A549 (cell line): ENCODE results near the gene PEX14. TPM values are rescaled to one million over a fixed set of nuclear protein-coding genes. Genes with fewer than 3 reads are reported as not detected.

Experiments
- ATAC-seq, 2 experiments: fragments of 200-7000 bp in 1 of 2; fragments of >200 bp in 1 of 2; cut with Nextera tagmentation in 1 of 2; cut with Tn5 transposase in 1 of 2; 3 replicates each; pipeline versions ENCODE4 v1.8.0 to v1.9.1; 2018 to 2020; ENCODE audit warnings: mild to moderate bottlenecking in 1 of 2, moderate library complexity in 1 of 2
- CTCF ChIA-PET: fragments of 300-600 bp; sonication (Branson Sonifier 250); formaldehyde crosslinking; extraction: SDS; loops from one replicate; lab custom pipeline; 2021; ENCODE audit warnings: antibody characterized with exemption, inconsistent platforms; lab: Yijun Ruan, JAX
- POLR2A ChIA-PET: fragments of 350-600 bp; formaldehyde crosslinking; extraction: SDS; loops from one replicate; lab custom pipeline; 2021; ENCODE audit warnings: antibody characterized with exemption, inconsistent platforms; lab: Yijun Ruan, JAX
- DNase-seq, 2 experiments: peaks; one replicate each; pipeline versions ENCODE4 v3.0.0 to v3.0.0-alpha.2; 2011 to 2016; ENCODE audit warnings: low read depth in 1 of 2, low spot score in 1 of 2
- FAIRE-seq: peaks from 2 replicates; lab custom pipeline; 2011; peaks lifted over from hg19 to GRCh38; lab: Jason Lieb, UNC
- H3K27ac ChIP-seq, 2 experiments: fragments of >200 bp; sonication (Bioruptor Twin); formaldehyde crosslinking; 3 replicates each; pipeline ENCODE4 v1.5.1; 2016 to 2017
- H3K4me1 ChIP-seq: fragments of >200 bp; sonication (Bioruptor Twin); formaldehyde crosslinking; 3 replicates; pipeline ENCODE4 v1.6.1; 2016
- H3K4me2 ChIP-seq: fragments of >200 bp; sonication (Bioruptor Twin); formaldehyde crosslinking; 3 replicates; pipeline ENCODE4 v1.6.1; 2016
- H3K4me3 ChIP-seq: fragments of >200 bp; sonication (Bioruptor Twin); formaldehyde crosslinking; 3 replicates; pipeline ENCODE4 v1.5.1; 2016
- H3K9me3 ChIP-seq: fragments of >200 bp; sonication (Bioruptor Twin); formaldehyde crosslinking; 3 replicates; pipeline ENCODE4 v1.6.1; 2016
- BHLHE40 ChIP-seq: IDR thresholded peaks from 2 replicates; pipeline ENCODE4 v1.6.1; 2012; ENCODE audit warnings: low read depth, low read length, inconsistent platforms
- CBX2 ChIP-seq: fragments of 200-600 bp; sonication (generic); IDR thresholded peaks from 2 replicates; pipeline ENCODE4 v1.6.1; 2016; ENCODE audit warnings: low read depth, mild to moderate bottlenecking, borderline replicate concordance
- CEBPB ChIP-seq, 2 experiments: fragments of >200 bp in 1 of 2; sonication (Bioruptor Twin) in 1 of 2; formaldehyde crosslinking in 1 of 2; IDR thresholded peaks; 2 replicates each; pipeline ENCODE4 v1.6.1; 2012 to 2016
- CHD4 ChIP-seq: fragments of 200-600 bp; sonication (generic); IDR thresholded peaks from 2 replicates; pipeline ENCODE4 v1.6.1; 2016; ENCODE audit warnings: antibody characterized with exemption, mild to moderate bottlenecking, borderline replicate concordance
- EHF ChIP-seq: fragments of 250-450 bp; sonication (Bioruptor Pico); IDR thresholded peaks from 2 replicates; pipeline ENCODE4 v1.5.0; 2020; ENCODE audit warnings: mild to moderate bottlenecking
- EHMT2 ChIP-seq: fragments of 200-600 bp; sonication (generic); IDR thresholded peaks from 2 replicates; pipeline ENCODE4 v1.6.1; 2016; ENCODE audit warnings: antibody characterized with exemption, low read depth, mild to moderate bottlenecking, moderate library complexity
- ESRRA ChIP-seq: fragments of 150-350 bp; IDR thresholded peaks from 2 replicates; pipeline ENCODE4 v1.6.1; 2014; ENCODE audit warnings: mild to moderate bottlenecking, low read length, borderline replicate concordance
- FOXS1 ChIP-seq: fragments of 250-450 bp; sonication (Bioruptor Pico); IDR thresholded peaks from 2 replicates; pipeline ENCODE4 v1.5.0; 2020; ENCODE audit warnings: mild to moderate bottlenecking, moderate library complexity
- GATA3 ChIP-seq: IDR thresholded peaks from 2 replicates; pipeline ENCODE4 v1.6.1; 2012; ENCODE audit warnings: borderline replicate concordance
- HDAC2 ChIP-seq: fragments of 200-600 bp; sonication (generic); IDR thresholded peaks from 2 replicates; pipeline ENCODE4 v1.6.1; 2016
- HEYL ChIP-seq: fragments of 250-450 bp; sonication (Bioruptor Pico); IDR thresholded peaks from 2 replicates; pipeline ENCODE4 v1.8.0; 2021; ENCODE audit warnings: mild to moderate bottlenecking, moderate library complexity
- HMGXB4 ChIP-seq: fragments of 250-450 bp; sonication (Bioruptor Pico); IDR thresholded peaks from 2 replicates; pipeline ENCODE4 v1.5.0; 2021; ENCODE audit warnings: mild to moderate bottlenecking, moderate library complexity, borderline replicate concordance
- HOXA7 ChIP-seq: fragments of 250-450 bp; sonication (Bioruptor Pico); IDR thresholded peaks from 2 replicates; pipeline ENCODE4 v1.5.0; 2020; ENCODE audit warnings: mild to moderate bottlenecking, moderate library complexity
- HOXB13 ChIP-seq: fragments of 250-450 bp; sonication (Bioruptor Pico); IDR thresholded peaks from 2 replicates; pipeline ENCODE4 v1.5.0; 2020; ENCODE audit warnings: low read depth, mild to moderate bottlenecking, moderate library complexity
- HOXB5 ChIP-seq: fragments of 250-450 bp; sonication (Bioruptor Pico); IDR thresholded peaks from 2 replicates; pipeline ENCODE4 v1.5.0; 2020; ENCODE audit warnings: mild to moderate bottlenecking, moderate library complexity
- JUNB ChIP-seq: fragments of >200 bp; sonication (Bioruptor Twin); formaldehyde crosslinking; IDR thresholded peaks from 2 replicates; pipeline ENCODE4 v1.6.1; 2016
- MAFK ChIP-seq: fragments of 450-650 bp; IDR thresholded peaks from 2 replicates; pipeline ENCODE4 v1.6.1; 2014; ENCODE audit not compliant: partially characterized antibody
- MAZ ChIP-seq: fragments of 150-350 bp; IDR thresholded peaks from 2 replicates; pipeline ENCODE4 v1.6.1; 2014; ENCODE audit warnings: antibody characterized with exemption, low read depth, low read length, borderline replicate concordance
- NPAS2 ChIP-seq: fragments of 250-450 bp; sonication (Bioruptor Pico); IDR thresholded peaks from 2 replicates; pipeline ENCODE4 v1.8.0; 2022; ENCODE audit warnings: mild to moderate bottlenecking, moderate library complexity, borderline replicate concordance
- PHF8 ChIP-seq: fragments of 200-600 bp; sonication (generic); IDR thresholded peaks from 2 replicates; pipeline ENCODE4 v1.6.1; 2016; ENCODE audit warnings: low read depth, mild to moderate bottlenecking, antibody characterized with exemption, moderate library complexity, borderline replicate concordance
- POLR2A ChIP-seq: IDR thresholded peaks from 2 replicates; pipeline ENCODE4 v1.6.1; 2012; ENCODE audit warnings: mild to moderate bottlenecking, low read length
- RARB ChIP-seq: fragments of 250-450 bp; sonication (Bioruptor Pico); IDR thresholded peaks from 2 replicates; pipeline ENCODE4 v1.8.0; 2021; ENCODE audit warnings: mild to moderate bottlenecking, moderate library complexity
- RFX5 ChIP-seq: fragments of 450-650 bp; IDR thresholded peaks from 2 replicates; pipeline ENCODE4 v1.7.1; 2014; ENCODE audit warnings: antibody characterized with exemption, mild to moderate bottlenecking, moderate library complexity
- RNF2 ChIP-seq: fragments of 200-600 bp; sonication (generic); IDR thresholded peaks from 2 replicates; pipeline ENCODE4 v1.6.1; 2016; ENCODE audit warnings: low read depth, mild to moderate bottlenecking, antibody characterized with exemption, moderate library complexity, borderline replicate concordance
- SMC3 ChIP-seq: fragments of >200 bp; sonication (Bioruptor Twin); formaldehyde crosslinking; IDR thresholded peaks from 3 replicates; pipeline ENCODE4 v1.6.1; 2018; ENCODE audit warnings: inconsistent platforms
- SREBF2 ChIP-seq: fragments of 450-650 bp; IDR thresholded peaks from 2 replicates; pipeline ENCODE4 v1.6.1; 2014; ENCODE audit warnings: mild to moderate bottlenecking, moderate library complexity
- ZC3H11A ChIP-seq: fragments of 450-650 bp; IDR thresholded peaks from 2 replicates; pipeline ENCODE4 v1.6.1; 2014; ENCODE audit warnings: antibody characterized with exemption, mild to moderate bottlenecking
- ZNF302 ChIP-seq: fragments of 250-450 bp; sonication (Bioruptor Pico); IDR thresholded peaks from 2 replicates; pipeline ENCODE4 v1.9.0; 2021; ENCODE audit warnings: inconsistent platforms, mild to moderate bottlenecking, moderate library complexity
- WGBS: methylation state at CpG from one replicate; pipeline ENCODE4 v1.1.6; 2017; ENCODE audit errors: missing lambda C conversion rate; 5-methylcytosine and 5-hydroxymethylcytosine counted together
- polyA plus RNA-seq, 4 experiments: library from polyadenylated mRNA; depleted of rRNA in 3 of 4; stranded (reverse); fragments of >200 nt; fragmentation: RNase III in 1 of 4; extraction: RNeasy Plus Mini Kit Qiagen cat#74134 plus additional on column Dnase treatment in 1 of 4; gene quantifications; 2 replicates in 3 of 4; 3 replicates in 1 of 4; pipeline ENCODE4 v1.2.3, GENCODE V29; 2011 to 2017
- TF ChIP-seq, protein P1 (sequence below): fragments of 150-350 bp; IDR thresholded peaks from 2 replicates; pipeline ENCODE4 v1.6.1; 2014; ENCODE audit warnings: low read depth, mild to moderate bottlenecking, low read length
- TF ChIP-seq, protein P2 (sequence below): fragments of 200-600 bp; sonication (generic); IDR thresholded peaks from 2 replicates; pipeline ENCODE4 v1.6.1; 2016; ENCODE audit warnings: antibody characterized with exemption, mild to moderate bottlenecking, moderate library complexity

The PEX14 gene
- polyA plus RNA-seq, 2 of the 4 experiments (the other 2 are of a cell fraction): 7.7 to 15.0 TPM

DNA sequence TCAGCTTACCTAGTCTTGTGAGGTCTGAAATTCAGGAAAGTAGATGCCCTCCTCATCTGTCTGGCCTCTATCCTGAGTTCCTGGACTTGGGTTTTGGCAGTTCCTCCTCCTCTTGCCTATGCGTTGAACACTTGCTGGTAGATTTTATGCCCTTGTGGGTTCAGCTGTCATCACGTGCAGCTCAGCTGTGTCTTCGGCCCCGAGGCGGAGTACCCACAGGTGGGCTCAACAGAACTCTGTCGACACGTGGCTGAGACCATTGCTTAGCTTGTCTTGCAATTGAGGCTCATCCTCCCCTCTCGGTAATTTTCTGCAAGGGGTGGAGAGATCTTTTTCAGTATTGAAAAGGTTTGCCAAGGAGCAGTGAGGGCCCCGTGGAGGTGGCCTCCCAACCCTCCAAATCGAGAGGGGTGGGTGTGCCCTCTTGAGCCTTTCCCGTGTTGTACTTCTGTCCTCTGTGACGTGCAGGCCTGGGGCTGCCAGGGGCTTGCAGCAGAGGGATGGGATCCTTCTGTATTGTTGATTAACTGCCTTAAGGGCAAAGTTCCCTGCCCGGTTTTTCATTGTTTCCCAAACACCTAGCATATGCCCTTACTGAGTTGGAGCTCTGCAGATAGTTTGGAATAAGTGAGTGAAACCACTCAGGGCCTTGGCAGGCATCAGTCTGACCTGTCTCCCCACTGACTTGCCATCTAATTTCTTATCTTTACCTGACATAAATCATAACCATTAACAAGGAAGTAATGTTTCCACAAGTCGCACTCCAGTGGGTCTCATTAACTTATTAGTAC, 41.6 kb upstream of the PEX14 start:
- 75% methylated on average over 14 of the region's 14 CpGs for WGBS
- peaks cover 12% of the 10 kb centered on the region; the same call in 2 of the 3 replicates for H3K4me1 ChIP-seq
- ATAC-seq: no peak
- H3K4me2 ChIP-seq: no peak overlapping the region
- DNase-seq: no peak
- H3K4me3 ChIP-seq: no peak overlapping the region
- H3K9me3 ChIP-seq: no peaks in the 10 kb centered on the region
- CTCF ChIA-PET: interaction anchor here (1.3 to 6.6 kb wide), 3 partner anchors 9 to 60 kb away, joined by 3 to 63 read pairs (median 59); no protein-coding TSS in a partner anchor
- TF ChIP-seq RARB: no peak
- no peak for TF ChIP-seq RNF2
- TF ChIP-seq JUNB: no peak
- TF ChIP-seq SMC3: no peak
- no peak for TF ChIP-seq HEYL (CRISPR knock-in tag)
- no peak for TF ChIP-seq PHF8
- no peak for TF ChIP-seq RFX5
- no peak for TF ChIP-seq GATA3
- no peak for TF ChIP-seq FOXS1 (CRISPR knock-in tag)
- TF ChIP-seq, protein P1, sequence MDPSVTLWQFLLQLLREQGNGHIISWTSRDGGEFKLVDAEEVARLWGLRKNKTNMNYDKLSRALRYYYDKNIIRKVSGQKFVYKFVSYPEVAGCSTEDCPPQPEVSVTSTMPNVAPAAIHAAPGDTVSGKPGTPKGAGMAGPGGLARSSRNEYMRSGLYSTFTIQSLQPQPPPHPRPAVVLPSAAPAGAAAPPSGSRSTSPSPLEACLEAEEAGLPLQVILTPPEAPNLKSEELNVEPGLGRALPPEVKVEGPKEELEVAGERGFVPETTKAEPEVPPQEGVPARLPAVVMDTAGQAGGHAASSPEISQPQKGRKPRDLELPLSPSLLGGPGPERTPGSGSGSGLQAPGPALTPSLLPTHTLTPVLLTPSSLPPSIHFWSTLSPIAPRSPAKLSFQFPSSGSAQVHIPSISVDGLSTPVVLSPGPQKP: no peak
- TF ChIP-seq MAZ: no peak
- no peak for TF ChIP-seq CHD4
- TF ChIP-seq ZNF302 (CRISPR knock-in tag): no peak
- no peak for TF ChIP-seq HDAC2
- TF ChIP-seq MAFK: no peak
- TF ChIP-seq POLR2A: no peak
- TF ChIP-seq, protein P2, sequence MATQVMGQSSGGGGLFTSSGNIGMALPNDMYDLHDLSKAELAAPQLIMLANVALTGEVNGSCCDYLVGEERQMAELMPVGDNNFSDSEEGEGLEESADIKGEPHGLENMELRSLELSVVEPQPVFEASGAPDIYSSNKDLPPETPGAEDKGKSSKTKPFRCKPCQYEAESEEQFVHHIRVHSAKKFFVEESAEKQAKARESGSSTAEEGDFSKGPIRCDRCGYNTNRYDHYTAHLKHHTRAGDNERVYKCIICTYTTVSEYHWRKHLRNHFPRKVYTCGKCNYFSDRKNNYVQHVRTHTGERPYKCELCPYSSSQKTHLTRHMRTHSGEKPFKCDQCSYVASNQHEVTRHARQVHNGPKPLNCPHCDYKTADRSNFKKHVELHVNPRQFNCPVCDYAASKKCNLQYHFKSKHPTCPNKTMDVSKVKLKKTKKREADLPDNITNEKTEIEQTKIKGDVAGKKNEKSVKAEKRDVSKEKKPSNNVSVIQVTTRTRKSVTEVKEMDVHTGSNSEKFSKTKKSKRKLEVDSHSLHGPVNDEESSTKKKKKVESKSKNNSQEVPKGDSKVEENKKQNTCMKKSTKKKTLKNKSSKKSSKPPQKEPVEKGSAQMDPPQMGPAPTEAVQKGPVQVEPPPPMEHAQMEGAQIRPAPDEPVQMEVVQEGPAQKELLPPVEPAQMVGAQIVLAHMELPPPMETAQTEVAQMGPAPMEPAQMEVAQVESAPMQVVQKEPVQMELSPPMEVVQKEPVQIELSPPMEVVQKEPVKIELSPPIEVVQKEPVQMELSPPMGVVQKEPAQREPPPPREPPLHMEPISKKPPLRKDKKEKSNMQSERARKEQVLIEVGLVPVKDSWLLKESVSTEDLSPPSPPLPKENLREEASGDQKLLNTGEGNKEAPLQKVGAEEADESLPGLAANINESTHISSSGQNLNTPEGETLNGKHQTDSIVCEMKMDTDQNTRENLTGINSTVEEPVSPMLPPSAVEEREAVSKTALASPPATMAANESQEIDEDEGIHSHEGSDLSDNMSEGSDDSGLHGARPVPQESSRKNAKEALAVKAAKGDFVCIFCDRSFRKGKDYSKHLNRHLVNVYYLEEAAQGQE: no peak
- no peak overlapping the region for H3K27ac ChIP-seq
- POLR2A ChIA-PET: no interaction called here
- no peak for FAIRE-seq

GRCh38 chr1:10433790-10434189, 41.0 kb upstream of the PEX14 start:
- WGBS: 94% methylated on average over 11 of the region's 11 CpGs
- DNase-seq (no peak), FAIRE-seq (no peak), ATAC-seq (no peak)
- H3K4me2 ChIP-seq: no peak overlapping the region
- H3K4me1 ChIP-seq: peaks cover 8% of the 10 kb centered on the region; the same call in 2 of the 3 replicates
- CTCF ChIA-PET: interaction anchor here (1.0 to 6.6 kb wide), 4 partner anchors 9 to 225 kb away, joined by 3 to 63 read pairs (median 31); no protein-coding TSS in a partner anchor
- TF ChIP-seq BHLHE40 (no peak), EHF (CRISPR knock-in tag) (no peak), NPAS2 (no peak), ZC3H11A (no peak), HMGXB4 (CRISPR knock-in tag) (no peak), EHMT2 (no peak), HOXB13 (no peak), HOXA7 (no peak), SREBF2 (no peak), POLR2A (no peak), ZNF302 (CRISPR knock-in tag) (no peak), HDAC2 (no peak), HOXB5 (CRISPR knock-in tag) (no peak), RNF2 (no peak), CBX2 (no peak), CEBPB (IDR thresholded peaks at IDR 0.05) (no peak), ESRRA (no peak)
- no peak overlapping the region for H3K4me3 ChIP-seq
- H3K27ac ChIP-seq: no peak overlapping the region
- no peaks in the 10 kb centered on the region for H3K9me3 ChIP-seq
- POLR2A ChIA-PET: no interaction called here
